Karpas-422 (cell line): ENCODE results near the gene IFNK. TPM values are rescaled to one million over a fixed set of nuclear protein-coding genes. Genes with fewer than 3 reads are reported as not detected.

Experiments
- DNase-seq: peaks from one replicate; pipeline ENCODE4 v3.0.0-alpha.2; 2015
- H2AFZ ChIP-seq: fragments of 200-600 bp; sonication (generic); 2 replicates; pipeline ENCODE4 v1.6.1; 2014; ENCODE audit warnings: antibody characterized with exemption, low read length, mixed read lengths
- H3K27ac ChIP-seq: fragments of 200-600 bp; sonication (generic); 2 replicates; pipeline ENCODE4 v1.5.1; 2014; ENCODE audit warnings: mild to moderate bottlenecking, low read length, moderate library complexity
- H3K27me3 ChIP-seq: fragments of 200-600 bp; sonication (generic); 2 replicates; pipeline ENCODE4 v1.6.1; 2014; ENCODE audit warnings: low read length, mixed read lengths
- H3K36me3 ChIP-seq: fragments of 200-600 bp; sonication (generic); 2 replicates; pipeline ENCODE4 v1.6.1; 2014; ENCODE audit warnings: low read length, mixed read lengths; ENCODE audit not compliant: insufficient read depth
- H3K4me1 ChIP-seq: fragments of 200-600 bp; sonication (generic); 2 replicates; pipeline ENCODE4 v1.6.1; 2014; ENCODE audit warnings: mild to moderate bottlenecking, low read length, mixed read lengths
- H3K4me2 ChIP-seq: fragments of 200-600 bp; sonication (generic); 2 replicates; pipeline ENCODE4 v1.6.1; 2014; ENCODE audit warnings: low read length, low read depth, mild to moderate bottlenecking; ENCODE audit not compliant: poor library complexity, severe bottlenecking
- H3K4me3 ChIP-seq: fragments of 200-600 bp; sonication (generic); 2 replicates; pipeline ENCODE4 v1.5.1; 2014; ENCODE audit warnings: mild to moderate bottlenecking, antibody characterized with exemption, low read length, mixed read lengths
- H3K79me2 ChIP-seq: fragments of 200-600 bp; sonication (generic); 2 replicates; pipeline ENCODE4 v1.6.1; 2014; ENCODE audit warnings: mild to moderate bottlenecking, low read length, mixed read lengths
- H3K9ac ChIP-seq: fragments of 200-600 bp; sonication (generic); 2 replicates; pipeline ENCODE4 v1.6.0; 2014; ENCODE audit warnings: low read length
- H3K9me2 ChIP-seq: fragments of 200-600 bp; sonication (generic), shearing (Covaris generic); replicated peaks from 2 replicates; pipeline ENCODE4 v1.6.0; 2014; ENCODE audit warnings: mild to moderate bottlenecking, low read length, moderate library complexity; ENCODE audit not compliant: insufficient read depth
- H3K9me3 ChIP-seq: fragments of 300-700, 200-600 bp; sonication (generic); 2 replicates; pipeline ENCODE4 v1.6.1; 2014; ENCODE audit warnings: low read length, mixed read lengths
- H4K20me1 ChIP-seq: fragments of 200-600 bp; sonication (generic); 2 replicates; pipeline ENCODE4 v1.6.1; 2014; ENCODE audit warnings: mild to moderate bottlenecking, antibody characterized with exemption, low read length, low read depth; ENCODE audit not compliant: insufficient read depth
- total RNA-seq: library from RNA; depleted of rRNA; stranded (reverse); fragments of >200 nt; shearing (Covaris generic); gene quantifications from 2 replicates; pipeline ENCODE4 v1.2.3, GENCODE V29; 2014; ENCODE audit warnings: low replicate concordance; rRNA removed

IFNK gene, protein sequence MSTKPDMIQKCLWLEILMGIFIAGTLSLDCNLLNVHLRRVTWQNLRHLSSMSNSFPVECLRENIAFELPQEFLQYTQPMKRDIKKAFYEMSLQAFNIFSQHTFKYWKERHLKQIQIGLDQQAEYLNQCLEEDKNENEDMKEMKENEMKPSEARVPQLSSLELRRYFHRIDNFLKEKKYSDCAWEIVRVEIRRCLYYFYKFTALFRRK
- total RNA-seq, result not detected in 2 replicates

DNA sequence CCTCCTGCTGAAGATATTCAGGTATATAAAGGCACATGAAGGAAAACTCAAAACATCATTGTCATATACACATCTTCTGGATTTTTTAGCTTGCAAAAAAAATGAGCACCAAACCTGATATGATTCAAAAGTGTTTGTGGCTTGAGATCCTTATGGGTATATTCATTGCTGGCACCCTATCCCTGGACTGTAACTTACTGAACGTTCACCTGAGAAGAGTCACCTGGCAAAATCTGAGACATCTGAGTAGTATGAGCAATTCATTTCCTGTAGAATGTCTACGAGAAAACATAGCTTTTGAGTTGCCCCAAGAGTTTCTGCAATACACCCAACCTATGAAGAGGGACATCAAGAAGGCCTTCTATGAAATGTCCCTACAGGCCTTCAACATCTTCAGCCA lies at the start of gene IFNK:
Gene IFNK (plus strand): TSS at position 55 of the 400 bp plus-strand sequence. CDS start 47 bp downstream, at position 102.
- Histone ChIP-seq H3K79me2 (no peaks in the 10 kb centered on the region), H3K27me3 (no peaks in the 10 kb centered on the region), H3K27ac (no peak within 1 kb of the TSS), H3K9me2 (no peaks in the 10 kb centered on the region), H2AFZ (no peak within 1 kb of the TSS), H3K9me3 (no peaks in the 10 kb centered on the region), H3K4me1 (peaks cover 5% of the 10 kb centered on the region), H3K36me3 (no peaks in the 10 kb centered on the region), H3K4me2 (no peak within 1 kb of the TSS), H3K4me3 (no peak within 1 kb of the TSS), H4K20me1 (no peaks in the 10 kb centered on the region), H3K9ac (no peak within 1 kb of the TSS)
- DNase-seq, result no peak

DNA sequence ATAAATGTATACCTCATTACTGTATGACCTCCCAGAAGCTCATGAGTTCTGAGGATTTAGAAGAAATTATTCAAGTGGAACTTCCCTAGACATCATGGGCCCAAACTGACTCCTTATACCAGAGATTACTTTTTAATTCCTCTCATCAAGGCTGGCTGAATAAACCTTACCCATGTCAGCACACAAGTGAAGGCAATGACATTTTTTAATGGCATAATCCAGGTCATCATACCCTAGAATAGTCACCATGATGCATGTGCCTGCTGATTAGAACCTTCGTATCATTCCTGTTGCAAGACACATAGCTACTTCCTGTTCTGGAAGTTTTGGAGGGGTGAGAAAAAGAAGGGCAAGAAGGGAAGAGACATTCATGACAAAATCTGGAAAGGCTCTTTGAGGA lies 49.8 kb upstream of the IFNK start:
- no peak overlapping the region for H3K9ac ChIP-seq
- no peak overlapping the region for H2AFZ ChIP-seq
- no peak for DNase-seq
- no peak overlapping the region for H3K27ac ChIP-seq
- no peaks in the 10 kb centered on the region for H3K9me3 ChIP-seq
- no peaks in the 10 kb centered on the region for H3K36me3 ChIP-seq
- H3K4me2 ChIP-seq, result no peak overlapping the region
- no peak overlapping the region for H3K4me3 ChIP-seq
- no peaks in the 10 kb centered on the region for H3K9me2 ChIP-seq
- no peaks in the 10 kb centered on the region for H3K27me3 ChIP-seq
- no peaks in the 10 kb centered on the region for H4K20me1 ChIP-seq
- H3K4me1 ChIP-seq, result no peaks in the 10 kb centered on the region
- no peaks in the 10 kb centered on the region for H3K79me2 ChIP-seq

DNA sequence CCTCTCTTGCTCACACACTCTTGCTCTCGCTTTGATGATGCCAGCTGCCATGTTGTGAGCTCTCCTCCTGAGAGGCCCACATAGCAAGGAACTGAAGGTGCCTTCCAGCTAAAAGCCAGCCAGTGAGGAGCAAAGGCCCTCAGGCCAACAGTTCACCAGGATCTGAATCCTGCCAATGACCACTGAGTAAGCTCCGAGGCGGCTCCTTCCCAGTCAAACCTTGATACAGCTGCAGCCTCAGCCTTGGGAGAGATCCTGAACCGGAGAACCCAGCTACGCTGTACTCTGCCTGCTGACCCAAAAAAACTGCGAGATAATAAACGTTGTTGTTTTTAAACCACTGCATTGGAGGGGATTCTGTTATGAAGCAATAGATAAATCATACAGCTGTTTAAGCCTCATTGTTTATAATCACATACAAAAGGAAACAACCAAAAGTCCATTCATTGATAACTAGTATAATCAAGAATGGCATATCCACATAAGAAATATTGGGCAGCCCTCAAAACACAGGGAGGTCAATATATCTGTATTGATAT lies 49.0 kb upstream of the IFNK start:
- H3K9me2 ChIP-seq, result no peaks in the 10 kb centered on the region
- H3K4me1 ChIP-seq, result no peaks in the 10 kb centered on the region
- no peaks in the 10 kb centered on the region for H3K9me3 ChIP-seq
- no peaks in the 10 kb centered on the region for H4K20me1 ChIP-seq
- no peaks in the 10 kb centered on the region for H3K27me3 ChIP-seq
- DNase-seq, result no peak
- no peak overlapping the region for H2AFZ ChIP-seq
- H3K4me2 ChIP-seq, result no peak overlapping the region
- H3K79me2 ChIP-seq, result no peaks in the 10 kb centered on the region
- no peak overlapping the region for H3K9ac ChIP-seq
- no peak overlapping the region for H3K4me3 ChIP-seq
- H3K27ac ChIP-seq, result no peak overlapping the region
- no peaks in the 10 kb centered on the region for H3K36me3 ChIP-seq

DNA sequence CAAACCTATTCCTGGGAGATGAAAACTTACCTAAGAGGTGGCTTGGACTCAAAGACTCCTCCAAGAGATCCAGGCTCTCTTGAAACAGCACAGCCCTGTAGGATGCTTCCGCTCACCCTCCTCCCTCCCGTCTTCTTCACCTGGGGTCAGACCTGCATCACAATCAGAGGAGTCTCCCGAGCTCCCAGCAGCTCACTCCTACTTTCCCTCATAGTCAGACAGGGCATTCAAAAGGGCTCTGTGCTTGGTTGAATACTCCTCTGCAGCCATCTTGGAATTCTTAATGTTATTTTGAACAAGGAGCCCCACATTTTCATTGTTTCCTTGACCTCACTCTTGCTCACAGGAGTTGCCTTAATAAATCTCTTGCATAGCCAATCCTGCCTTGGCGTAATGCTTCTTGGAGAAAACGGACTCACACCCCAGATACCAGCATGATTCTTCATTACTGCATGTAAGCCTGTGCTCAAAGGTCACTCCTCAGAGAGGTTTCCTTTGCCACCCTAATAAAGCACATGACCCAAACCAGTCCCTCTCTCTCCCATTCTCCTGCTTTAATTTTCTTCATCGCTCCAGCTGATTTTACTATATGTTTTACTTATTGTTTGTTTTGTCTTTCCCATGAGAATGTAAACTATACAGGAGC lies 47.1 kb upstream of the IFNK start:
- Histone ChIP-seq H3K9ac (no peak overlapping the region), H3K9me2 (no peaks in the 10 kb centered on the region), H3K4me2 (no peak overlapping the region), H3K36me3 (no peaks in the 10 kb centered on the region), H4K20me1 (no peaks in the 10 kb centered on the region), H2AFZ (no peak overlapping the region), H3K9me3 (no peaks in the 10 kb centered on the region), H3K27ac (no peak overlapping the region), H3K79me2 (no peaks in the 10 kb centered on the region), H3K4me3 (no peak overlapping the region), H3K4me1 (no peaks in the 10 kb centered on the region), H3K27me3 (no peaks in the 10 kb centered on the region)
- no peak for DNase-seq

DNA sequence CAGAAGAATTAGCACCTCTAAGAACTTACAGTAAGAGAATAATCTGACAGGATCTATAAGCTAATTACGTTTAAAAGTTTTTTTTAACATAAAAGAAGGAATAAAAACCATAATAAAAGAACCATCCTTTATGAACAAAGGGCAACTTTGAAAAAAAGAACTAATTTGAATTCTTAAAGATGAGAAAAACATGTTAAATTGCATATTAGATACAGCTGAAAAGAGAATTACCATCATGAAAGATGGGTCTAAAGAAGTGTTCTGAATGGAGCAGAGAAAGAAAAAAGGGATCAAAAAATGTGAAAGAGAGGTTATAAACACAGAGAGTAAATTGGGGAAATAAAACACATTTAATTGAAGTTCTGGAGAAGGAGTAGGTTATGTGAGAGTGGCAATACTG lies 45.8 kb upstream of the IFNK start:
- Histone ChIP-seq H2AFZ (no peak overlapping the region), H3K36me3 (no peaks in the 10 kb centered on the region), H3K9me3 (no peaks in the 10 kb centered on the region), H3K27ac (no peak overlapping the region), H3K79me2 (no peaks in the 10 kb centered on the region), H3K27me3 (no peaks in the 10 kb centered on the region), H3K4me1 (no peaks in the 10 kb centered on the region), H3K4me3 (no peak overlapping the region), H3K4me2 (no peak overlapping the region), H4K20me1 (no peaks in the 10 kb centered on the region), H3K9ac (no peak overlapping the region), H3K9me2 (no peaks in the 10 kb centered on the region)
- no peak for DNase-seq

DNA sequence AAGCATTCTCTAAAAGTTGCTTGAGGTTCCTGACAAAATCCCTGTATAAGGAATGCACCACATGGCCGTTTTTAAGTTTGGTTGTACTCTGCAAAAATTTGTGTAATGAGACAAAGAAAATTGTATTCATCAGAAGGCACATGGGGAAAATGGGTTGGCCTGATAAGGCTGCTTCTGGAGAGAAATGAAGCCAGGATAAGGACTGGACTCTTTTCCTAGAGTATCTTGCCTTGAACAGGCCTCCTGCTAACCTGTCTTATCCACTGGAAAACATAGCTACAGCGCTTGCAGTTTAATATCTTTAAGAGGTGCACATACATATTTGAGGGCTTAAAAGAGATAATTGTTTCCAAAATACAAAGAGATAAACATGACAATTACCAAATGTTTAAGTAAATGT lies 41.4 kb upstream of the IFNK start:
- Histone ChIP-seq H3K27ac (no peak overlapping the region), H2AFZ (no peak overlapping the region), H3K4me1 (no peaks in the 10 kb centered on the region), H3K9me3 (no peaks in the 10 kb centered on the region), H3K27me3 (no peaks in the 10 kb centered on the region), H3K4me3 (no peak overlapping the region), H4K20me1 (no peaks in the 10 kb centered on the region), H3K4me2 (no peak overlapping the region), H3K36me3 (no peaks in the 10 kb centered on the region), H3K79me2 (no peaks in the 10 kb centered on the region), H3K9ac (no peak overlapping the region), H3K9me2 (no peaks in the 10 kb centered on the region)
- DNase-seq, result no peak

DNA sequence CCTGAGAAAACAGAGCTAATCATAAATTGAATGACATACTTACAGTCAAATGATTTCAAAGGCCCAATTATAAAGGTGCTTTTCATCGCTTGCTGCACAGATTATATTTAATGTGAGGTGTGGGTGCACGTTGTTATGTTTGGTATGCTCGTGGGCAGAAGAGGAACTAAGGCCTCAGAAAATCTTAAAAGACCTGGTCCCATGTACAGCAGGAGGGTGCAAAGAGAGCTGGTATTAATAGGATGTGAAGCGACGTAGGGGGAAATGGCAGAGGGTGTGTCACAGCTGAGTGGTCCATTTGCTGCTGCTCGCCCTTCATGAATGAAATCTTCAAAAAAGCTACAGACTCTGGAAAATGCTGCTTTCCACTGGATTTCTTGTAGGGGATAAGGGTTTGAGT lies 40.5 kb upstream of the IFNK start:
- no peaks in the 10 kb centered on the region for H3K9me2 ChIP-seq
- DNase-seq, result no peak
- no peak overlapping the region for H3K4me2 ChIP-seq
- H3K36me3 ChIP-seq, result no peaks in the 10 kb centered on the region
- no peaks in the 10 kb centered on the region for H3K27me3 ChIP-seq
- no peak overlapping the region for H3K27ac ChIP-seq
- H3K4me3 ChIP-seq, result no peak overlapping the region
- H2AFZ ChIP-seq, result no peak overlapping the region
- H3K79me2 ChIP-seq, result no peaks in the 10 kb centered on the region
- no peaks in the 10 kb centered on the region for H3K4me1 ChIP-seq
- no peaks in the 10 kb centered on the region for H3K9me3 ChIP-seq
- H4K20me1 ChIP-seq, result no peaks in the 10 kb centered on the region
- H3K9ac ChIP-seq, result no peak overlapping the region

DNA sequence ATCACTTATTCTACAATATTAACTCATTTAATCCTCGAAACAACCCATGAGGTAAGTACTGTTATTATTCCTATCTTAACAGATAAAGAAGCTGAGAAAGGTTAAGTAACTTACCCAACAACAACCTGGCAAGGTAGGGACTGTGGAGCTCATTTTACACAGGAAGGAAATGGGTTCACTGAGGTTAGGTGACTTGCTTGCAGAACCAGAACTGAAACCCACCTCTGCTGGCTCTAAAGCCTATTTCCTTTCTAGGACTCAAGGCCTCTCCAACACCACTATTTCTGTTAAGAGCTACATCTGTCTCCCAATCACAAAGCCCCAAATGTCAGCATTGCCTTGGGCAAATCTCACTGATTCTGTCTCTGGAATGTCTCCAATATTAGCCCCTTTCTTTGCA lies 38.9 kb upstream of the IFNK start:
- Histone ChIP-seq H3K4me1 (no peaks in the 10 kb centered on the region), H4K20me1 (no peaks in the 10 kb centered on the region), H3K4me2 (no peak overlapping the region), H3K79me2 (no peaks in the 10 kb centered on the region), H3K27ac (no peak overlapping the region), H3K9ac (no peak overlapping the region), H2AFZ (no peak overlapping the region), H3K4me3 (no peak overlapping the region), H3K27me3 (no peaks in the 10 kb centered on the region), H3K36me3 (no peaks in the 10 kb centered on the region), H3K9me3 (no peaks in the 10 kb centered on the region), H3K9me2 (no peaks in the 10 kb centered on the region)
- no peak for DNase-seq
